SK-N-SH treated with all-trans-retinoic acid at 6 μM for 48 hours (cell line): ENCODE measurements around the gene USP12.

ENCODE experiments used
- ATAC-seq: fragments of 200-7000 bp; cut with Tn5 transposase; 3 replicates; pipeline ENCODE4 v1.9.1; 2020; ENCODE audit warnings: mild to moderate bottlenecking, moderate library complexity
- BACH2 ChIP-seq: fragments of 250-450 bp; sonication (Bioruptor Pico); IDR thresholded peaks from 2 replicates; pipeline ENCODE4 v1.9.0; 2021; ENCODE audit warnings: mild to moderate bottlenecking, borderline replicate concordance
- CSDC2 ChIP-seq: fragments of 250-450 bp; sonication (Bioruptor Pico); IDR thresholded peaks from 2 replicates; pipeline ENCODE4 v1.5.0; 2020; ENCODE audit warnings: mild to moderate bottlenecking, moderate library complexity
- CSRNP3 ChIP-seq: fragments of 250-450 bp; sonication (Bioruptor Pico); IDR thresholded peaks from 2 replicates; pipeline ENCODE4 v1.5.1; 2021; ENCODE audit warnings: mild to moderate bottlenecking, moderate library complexity
- ESRRG ChIP-seq: fragments of 250-450 bp; sonication (Bioruptor Pico); IDR thresholded peaks from 2 replicates; pipeline ENCODE4 v1.6.1; 2021; ENCODE audit warnings: mild to moderate bottlenecking
- GLIS3 ChIP-seq: fragments of 250-450 bp; sonication (Bioruptor Pico); IDR thresholded peaks from 2 replicates; pipeline ENCODE4 v1.5.0; 2020; ENCODE audit warnings: mild to moderate bottlenecking, moderate library complexity
- ISL1 ChIP-seq: fragments of 250-450 bp; sonication (Bioruptor Pico); IDR thresholded peaks from 2 replicates; pipeline ENCODE4 v2.1.2; 2022; ENCODE audit warnings: mild to moderate bottlenecking, moderate library complexity
- PATZ1 ChIP-seq: fragments of 250-450 bp; sonication (Bioruptor Pico); IDR thresholded peaks from 2 replicates; pipeline ENCODE4 v1.8.0; 2020; ENCODE audit warnings: mild to moderate bottlenecking, moderate library complexity, borderline replicate concordance
- PPARA ChIP-seq: fragments of 250-450 bp; sonication (Bioruptor Pico); IDR thresholded peaks from 2 replicates; pipeline ENCODE4 v1.5.0; 2020; ENCODE audit warnings: mild to moderate bottlenecking, borderline replicate concordance
- RARB ChIP-seq: fragments of 250-450 bp; sonication (Bioruptor Pico); IDR thresholded peaks from 2 replicates; pipeline ENCODE4 v1.8.0; 2021; ENCODE audit warnings: mild to moderate bottlenecking, moderate library complexity
- SNAI2 ChIP-seq: fragments of 250-450 bp; sonication (Bioruptor Pico); IDR thresholded peaks from 2 replicates; pipeline ENCODE4 v1.5.0; 2020; ENCODE audit warnings: mild to moderate bottlenecking, moderate library complexity
- TCF4 ChIP-seq: fragments of 250-450 bp; sonication (Bioruptor Pico); IDR thresholded peaks from 2 replicates; pipeline ENCODE4 v1.8.0; 2021; ENCODE audit warnings: mild to moderate bottlenecking, moderate library complexity, borderline replicate concordance
- TOX ChIP-seq: fragments of 250-450 bp; sonication (Bioruptor Pico); IDR thresholded peaks from 2 replicates; pipeline ENCODE4 v1.8.0; 2021; ENCODE audit warnings: mild to moderate bottlenecking, moderate library complexity, borderline replicate concordance
- ZC3H10 ChIP-seq: fragments of 250-450 bp; sonication (Bioruptor Pico); IDR thresholded peaks from 2 replicates; pipeline ENCODE4 v1.5.1; 2021; ENCODE audit warnings: mild to moderate bottlenecking, moderate library complexity
- ZFP3 ChIP-seq: fragments of 250-450 bp; sonication (Bioruptor Pico); IDR thresholded peaks from 2 replicates; pipeline ENCODE4 v1.5.0; 2020; ENCODE audit warnings: mild to moderate bottlenecking, moderate library complexity
- ZFP30 ChIP-seq: fragments of 450-650 bp; formaldehyde crosslinking; IDR thresholded peaks from 2 replicates; pipeline ENCODE4 v1.5.0; 2022; ENCODE audit warnings: mild to moderate bottlenecking, moderate library complexity
- ZNF565 ChIP-seq: fragments of 450-650 bp; formaldehyde crosslinking; conservative IDR thresholded peaks from 2 replicates; pipeline ENCODE4 v1.5.0; 2020; ENCODE audit warnings: low read depth, mild to moderate bottlenecking, moderate library complexity
- ZNF70 ChIP-seq: fragments of 450-650 bp; formaldehyde crosslinking; IDR thresholded peaks from 2 replicates; pipeline ENCODE4 v1.5.0; 2020; ENCODE audit warnings: mild to moderate bottlenecking, moderate library complexity
- ZNF8 ChIP-seq: fragments of 450-650 bp; formaldehyde crosslinking; IDR thresholded peaks from 2 replicates; pipeline ENCODE4 v1.5.0; 2020; ENCODE audit warnings: mild to moderate bottlenecking, moderate library complexity
- TF ChIP-seq, protein P1 (sequence below): fragments of 250-450 bp; sonication (Bioruptor Pico); IDR thresholded peaks from 2 replicates; pipeline ENCODE4 v1.5.0; 2020; ENCODE audit warnings: mild to moderate bottlenecking, moderate library complexity
- TF ChIP-seq, protein P2 (sequence below): fragments of 250-450 bp; sonication (Bioruptor Pico); IDR thresholded peaks from 2 replicates; pipeline ENCODE4 v1.8.0; 2021; ENCODE audit warnings: low read depth, mild to moderate bottlenecking, moderate library complexity, borderline replicate concordance
- TF ChIP-seq, protein P3 (sequence below): fragments of 250-450 bp; sonication (Bioruptor Pico); IDR thresholded peaks from 2 replicates; pipeline ENCODE4 v1.5.1; 2020; ENCODE audit warnings: low read depth, mild to moderate bottlenecking, moderate library complexity

Gene USP12

GRCh38 chr13:27113436-27113835 is 58.2 kb downstream of the USP12 start (continued):
- TF ChIP-seq ZFP3 (CRISPR knock-in tag) = no peak
- TF ChIP-seq, all 23 proteins: peak for 0

DNA sequence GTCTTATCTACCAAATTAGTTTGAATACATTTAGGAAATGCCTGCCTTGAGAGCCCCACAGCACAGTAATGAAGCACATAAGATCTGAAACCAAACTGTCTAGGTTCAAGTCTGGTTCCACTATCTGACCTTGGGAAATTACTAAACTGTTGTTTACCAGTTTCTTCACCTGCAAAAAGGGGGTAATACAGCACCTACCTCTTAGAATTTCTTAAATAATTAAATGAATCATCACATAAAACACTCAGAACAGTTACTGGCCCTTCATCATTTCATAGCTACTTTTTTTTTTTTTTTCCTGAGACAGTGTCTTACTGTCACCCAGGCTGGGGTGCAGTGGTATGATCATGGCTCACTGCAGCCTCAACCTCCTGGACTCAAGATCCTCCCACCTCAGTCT is 59.6 kb downstream of the USP12 start:
- TF ChIP-seq ZNF70 (CRISPR knock-in tag) = no peak
- TF ChIP-seq TOX (CRISPR knock-in tag) = no peak
- TF ChIP-seq, protein P1, sequence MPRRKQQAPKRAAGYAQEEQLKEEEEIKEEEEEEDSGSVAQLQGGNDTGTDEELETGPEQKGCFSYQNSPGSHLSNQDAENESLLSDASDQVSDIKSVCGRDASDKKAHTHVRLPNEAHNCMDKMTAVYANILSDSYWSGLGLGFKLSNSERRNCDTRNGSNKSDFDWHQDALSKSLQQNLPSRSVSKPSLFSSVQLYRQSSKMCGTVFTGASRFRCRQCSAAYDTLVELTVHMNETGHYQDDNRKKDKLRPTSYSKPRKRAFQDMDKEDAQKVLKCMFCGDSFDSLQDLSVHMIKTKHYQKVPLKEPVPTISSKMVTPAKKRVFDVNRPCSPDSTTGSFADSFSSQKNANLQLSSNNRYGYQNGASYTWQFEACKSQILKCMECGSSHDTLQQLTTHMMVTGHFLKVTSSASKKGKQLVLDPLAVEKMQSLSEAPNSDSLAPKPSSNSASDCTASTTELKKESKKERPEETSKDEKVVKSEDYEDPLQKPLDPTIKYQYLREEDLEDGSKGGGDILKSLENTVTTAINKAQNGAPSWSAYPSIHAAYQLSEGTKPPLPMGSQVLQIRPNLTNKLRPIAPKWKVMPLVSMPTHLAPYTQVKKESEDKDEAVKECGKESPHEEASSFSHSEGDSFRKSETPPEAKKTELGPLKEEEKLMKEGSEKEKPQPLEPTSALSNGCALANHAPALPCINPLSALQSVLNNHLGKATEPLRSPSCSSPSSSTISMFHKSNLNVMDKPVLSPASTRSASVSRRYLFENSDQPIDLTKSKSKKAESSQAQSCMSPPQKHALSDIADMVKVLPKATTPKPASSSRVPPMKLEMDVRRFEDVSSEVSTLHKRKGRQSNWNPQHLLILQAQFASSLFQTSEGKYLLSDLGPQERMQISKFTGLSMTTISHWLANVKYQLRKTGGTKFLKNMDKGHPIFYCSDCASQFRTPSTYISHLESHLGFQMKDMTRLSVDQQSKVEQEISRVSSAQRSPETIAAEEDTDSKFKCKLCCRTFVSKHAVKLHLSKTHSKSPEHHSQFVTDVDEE (CRISPR knock-in tag) = no peak
- no peak for TF ChIP-seq PPARA (CRISPR knock-in tag)
- TF ChIP-seq ZC3H10 = no peak
- no peak for TF ChIP-seq PATZ1
- TF ChIP-seq, protein P2, sequence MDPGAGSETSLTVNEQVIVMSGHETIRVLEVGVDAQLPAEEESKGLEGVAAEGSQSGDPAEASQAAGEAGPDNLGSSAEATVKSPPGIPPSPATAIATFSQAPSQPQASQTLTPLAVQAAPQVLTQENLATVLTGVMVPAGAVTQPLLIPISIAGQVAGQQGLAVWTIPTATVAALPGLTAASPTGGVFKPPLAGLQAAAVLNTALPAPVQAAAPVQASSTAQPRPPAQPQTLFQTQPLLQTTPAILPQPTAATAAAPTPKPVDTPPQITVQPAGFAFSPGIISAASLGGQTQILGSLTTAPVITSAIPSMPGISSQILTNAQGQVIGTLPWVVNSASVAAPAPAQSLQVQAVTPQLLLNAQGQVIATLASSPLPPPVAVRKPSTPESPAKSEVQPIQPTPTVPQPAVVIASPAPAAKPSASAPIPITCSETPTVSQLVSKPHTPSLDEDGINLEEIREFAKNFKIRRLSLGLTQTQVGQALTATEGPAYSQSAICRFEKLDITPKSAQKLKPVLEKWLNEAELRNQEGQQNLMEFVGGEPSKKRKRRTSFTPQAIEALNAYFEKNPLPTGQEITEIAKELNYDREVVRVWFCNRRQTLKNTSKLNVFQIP (CRISPR knock-in tag) = no peak
- no peak for TF ChIP-seq BACH2 (CRISPR knock-in tag)
- TF ChIP-seq, protein P3, sequence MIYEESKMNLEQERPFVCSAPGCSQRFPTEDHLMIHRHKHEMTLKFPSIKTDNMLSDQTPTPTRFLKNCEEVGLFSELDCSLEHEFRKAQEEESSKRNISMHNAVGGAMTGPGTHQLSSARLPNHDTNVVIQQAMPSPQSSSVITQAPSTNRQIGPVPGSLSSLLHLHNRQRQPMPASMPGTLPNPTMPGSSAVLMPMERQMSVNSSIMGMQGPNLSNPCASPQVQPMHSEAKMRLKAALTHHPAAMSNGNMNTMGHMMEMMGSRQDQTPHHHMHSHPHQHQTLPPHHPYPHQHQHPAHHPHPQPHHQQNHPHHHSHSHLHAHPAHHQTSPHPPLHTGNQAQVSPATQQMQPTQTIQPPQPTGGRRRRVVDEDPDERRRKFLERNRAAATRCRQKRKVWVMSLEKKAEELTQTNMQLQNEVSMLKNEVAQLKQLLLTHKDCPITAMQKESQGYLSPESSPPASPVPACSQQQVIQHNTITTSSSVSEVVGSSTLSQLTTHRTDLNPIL = no peak
- no peak for TF ChIP-seq ISL1 (CRISPR knock-in tag)
- no peak for TF ChIP-seq TCF4
- no peak for TF ChIP-seq RARB
- TF ChIP-seq SNAI2 (CRISPR knock-in tag) = no peak
- no peak for TF ChIP-seq CSDC2
- no peak for TF ChIP-seq GLIS3 (CRISPR knock-in tag)
- no peak for ATAC-seq

DNA sequence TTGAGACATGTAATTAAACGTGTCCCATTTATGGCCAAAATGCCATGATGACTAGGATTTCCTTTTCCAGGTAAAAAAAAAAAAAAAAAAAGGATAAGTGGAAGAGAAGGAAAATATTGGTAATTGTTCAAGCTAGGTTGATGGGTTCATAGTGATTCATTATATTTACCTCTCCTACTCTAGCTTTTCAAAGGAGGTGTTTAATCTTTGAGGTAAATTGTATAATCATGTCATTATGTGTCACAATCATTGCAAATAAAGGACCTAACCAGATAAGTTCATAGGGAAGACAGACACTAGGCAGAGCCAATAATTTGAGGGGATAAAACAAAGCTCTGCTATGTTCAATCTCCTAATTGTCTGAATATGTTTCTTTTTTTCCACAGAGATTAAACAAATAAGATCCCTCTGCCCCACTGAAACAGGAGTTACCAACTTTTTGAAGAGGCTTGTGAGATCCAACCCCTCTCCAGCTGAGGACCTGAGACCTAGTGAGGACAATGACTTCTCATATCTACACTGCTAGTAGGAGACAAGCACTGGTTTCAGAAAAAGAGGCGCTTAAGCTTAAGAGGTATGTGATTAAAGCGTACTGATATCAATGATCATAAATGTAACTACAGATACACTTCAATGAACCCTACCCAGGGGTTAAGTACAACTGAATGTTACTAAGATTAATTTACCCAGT is 61.4 kb downstream of the USP12 start:
- TF ChIP-seq SNAI2 (CRISPR knock-in tag) (no peak), ESRRG (CRISPR knock-in tag) (no peak), BACH2 (CRISPR knock-in tag) (no peak), CSDC2 (no peak)
- TF ChIP-seq, protein P3 = no peak
- ATAC-seq = no peak

DNA sequence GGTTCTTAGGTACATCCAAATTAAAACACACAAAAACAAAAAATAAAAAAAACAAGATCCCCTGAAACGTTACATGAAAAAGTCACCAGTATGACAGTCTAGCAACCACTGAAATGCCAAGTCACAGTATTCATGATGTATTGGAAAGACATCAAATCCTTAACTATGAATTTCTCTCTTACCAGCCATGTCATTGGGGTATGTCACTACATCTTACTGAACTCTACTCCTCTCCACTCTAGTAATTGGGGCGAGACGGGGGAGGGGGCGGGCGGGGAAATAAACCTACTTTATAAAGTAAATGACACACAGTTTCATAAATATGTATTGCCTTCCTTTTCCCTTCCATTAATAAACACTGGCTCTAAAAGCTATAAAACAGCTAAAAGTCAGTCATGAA is 65.5 kb downstream of the USP12 start:
- TF ChIP-seq GLIS3 (CRISPR knock-in tag) = no peak
- TF ChIP-seq ISL1 (CRISPR knock-in tag) = no peak
- no peak for TF ChIP-seq CSRNP3 (CRISPR knock-in tag)
- no peak for TF ChIP-seq ZNF565 (CRISPR knock-in tag)
- no peak for TF ChIP-seq ZNF8 (CRISPR knock-in tag)
- TF ChIP-seq RARB = no peak
- TF ChIP-seq ZNF70 (CRISPR knock-in tag) = no peak
- no peak for TF ChIP-seq ZC3H10
- TF ChIP-seq, protein P2 (CRISPR knock-in tag) = no peak
- no peak for TF ChIP-seq ZFP30 (CRISPR knock-in tag)
- TF ChIP-seq, protein P3 = no peak
- ATAC-seq = no peak
